Epithelial cell of umbilical artery (primary cell): ENCODE data around the gene ELFN2. TPM values are rescaled to one million over a fixed set of nuclear protein-coding genes. Genes with fewer than 3 reads are reported as not detected.

ENCODE experiments used
- total RNA-seq: library from RNA; depleted of rRNA; stranded (reverse); fragments of >200 nt; gene quantifications from 2 replicates; pipeline ENCODE4 v1.2.3, GENCODE V29; 2014

Gene ELFN2, protein sequence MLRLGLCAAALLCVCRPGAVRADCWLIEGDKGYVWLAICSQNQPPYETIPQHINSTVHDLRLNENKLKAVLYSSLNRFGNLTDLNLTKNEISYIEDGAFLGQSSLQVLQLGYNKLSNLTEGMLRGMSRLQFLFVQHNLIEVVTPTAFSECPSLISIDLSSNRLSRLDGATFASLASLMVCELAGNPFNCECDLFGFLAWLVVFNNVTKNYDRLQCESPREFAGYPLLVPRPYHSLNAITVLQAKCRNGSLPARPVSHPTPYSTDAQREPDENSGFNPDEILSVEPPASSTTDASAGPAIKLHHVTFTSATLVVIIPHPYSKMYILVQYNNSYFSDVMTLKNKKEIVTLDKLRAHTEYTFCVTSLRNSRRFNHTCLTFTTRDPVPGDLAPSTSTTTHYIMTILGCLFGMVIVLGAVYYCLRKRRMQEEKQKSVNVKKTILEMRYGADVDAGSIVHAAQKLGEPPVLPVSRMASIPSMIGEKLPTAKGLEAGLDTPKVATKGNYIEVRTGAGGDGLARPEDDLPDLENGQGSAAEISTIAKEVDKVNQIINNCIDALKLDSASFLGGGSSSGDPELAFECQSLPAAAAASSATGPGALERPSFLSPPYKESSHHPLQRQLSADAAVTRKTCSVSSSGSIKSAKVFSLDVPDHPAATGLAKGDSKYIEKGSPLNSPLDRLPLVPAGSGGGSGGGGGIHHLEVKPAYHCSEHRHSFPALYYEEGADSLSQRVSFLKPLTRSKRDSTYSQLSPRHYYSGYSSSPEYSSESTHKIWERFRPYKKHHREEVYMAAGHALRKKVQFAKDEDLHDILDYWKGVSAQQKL
- under 0.01 TPM in 2 replicates for total RNA-seq

DNA sequence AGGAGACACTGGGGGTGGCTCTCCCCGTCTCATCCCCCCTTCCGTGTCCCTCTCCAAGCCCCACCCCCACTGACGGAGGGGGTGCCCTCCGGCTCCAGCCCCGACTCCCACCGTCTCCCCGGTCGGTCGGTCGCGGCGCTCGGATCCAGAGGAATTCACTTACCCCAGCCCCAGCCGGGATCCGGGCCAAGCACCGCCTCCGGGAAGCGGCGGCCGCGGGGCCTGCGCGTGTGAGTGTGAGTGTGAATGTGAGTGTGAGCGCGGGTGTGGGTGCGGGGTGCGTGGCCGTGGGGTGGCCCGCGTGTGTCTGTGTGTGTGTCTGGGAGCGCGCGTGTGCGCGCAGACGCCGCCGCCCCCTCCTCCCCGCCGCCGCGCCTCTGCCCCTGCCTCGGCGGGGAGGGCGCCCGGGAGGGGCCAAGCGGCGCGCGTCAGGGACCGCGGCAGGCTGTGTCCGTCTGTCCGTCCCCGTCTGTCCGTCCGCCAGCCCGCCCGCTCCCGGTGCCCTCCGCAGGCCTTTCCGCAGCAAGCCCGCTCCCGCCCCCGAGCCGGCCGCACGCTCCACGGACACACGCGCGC lies at the start of gene ELFN2:
Gene ELFN2, minus strand, starts transcription at position 345 of the 576 bp plus-strand sequence. CDS start 51,945 bp downstream, outside the sequence.

Other genes starting within 250 kb of the ELFN2 start
- 11.9 and 13.6 TPM in 2 replicates for gene C1QTNF6, start 239.2 kb downstream of the ELFN2 start, total RNA-seq
- gene SSTR3, start 215.0 kb downstream of the ELFN2 start, total RNA-seq: not detected in 2 replicates
- 8.8 and 19.5 TPM in 2 replicates for gene RAC2, start 183.2 kb downstream of the ELFN2 start, total RNA-seq
- gene CYTH4, start 145.0 kb downstream of the ELFN2 start, total RNA-seq: 0.15 TPM in 1 of 2 replicates, not detected in the other
- gene MFNG, start 58.9 kb upstream of the ELFN2 start, total RNA-seq: 84.5 and 132 TPM in 2 replicates
- gene CARD10, start 91.9 kb upstream of the ELFN2 start, total RNA-seq: 26.0 and 27.5 TPM in 2 replicates
- 20.2 and 26.0 TPM in 2 replicates for gene CDC42EP1, start 133.0 kb upstream of the ELFN2 start, total RNA-seq
- not detected in 2 replicates for gene LGALS2, start 152.6 kb upstream of the ELFN2 start, total RNA-seq
- 28.3 and 29.6 TPM in 2 replicates for gene GGA1, start 181.4 kb upstream of the ELFN2 start, total RNA-seq
- gene SH3BP1, start 212.2 kb upstream of the ELFN2 start, total RNA-seq: 1.3 and 2.4 TPM in 2 replicates
- gene PDXP, start 231.2 kb upstream of the ELFN2 start, total RNA-seq: 8.2 and 13.6 TPM in 2 replicates
- gene LGALS1, start 248.2 kb upstream of the ELFN2 start, total RNA-seq: 7,376 and 9,538 TPM in 2 replicates